ENCODE measurements around the gene REPS2. TPM values are rescaled to one million over a fixed set of nuclear protein-coding genes. Genes with fewer than 3 reads are reported as not detected.

REPS2 gene
- total RNA-seq, 1 donor from 2014 or later = 18.9 TPM

DNA sequence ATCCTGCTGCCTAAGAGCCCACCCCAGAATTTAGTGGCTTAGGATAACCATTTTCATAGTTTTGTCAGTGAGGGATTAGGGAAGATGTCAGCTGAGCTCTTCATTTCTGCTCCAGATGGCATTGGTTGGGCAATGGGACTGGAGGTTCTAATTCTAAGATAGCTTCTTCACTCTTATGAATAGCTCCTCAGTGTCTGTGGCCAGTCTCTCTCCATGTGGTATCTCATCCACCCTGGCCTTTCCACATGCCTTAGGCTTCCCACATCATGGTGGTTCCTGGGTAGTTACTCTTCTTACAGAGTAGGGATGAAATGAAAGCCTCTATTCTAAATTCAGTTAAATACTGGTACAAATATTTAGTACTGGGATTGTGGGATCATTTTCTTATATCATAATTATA, 31.3 kb downstream of the REPS2 start:
- Histone ChIP-seq H3K9me3 (no peaks in the 10 kb centered on the region), H3K27ac (no peak overlapping the region), H3K4me3 (no peak overlapping the region), H3K36me3 (no peaks in the 10 kb centered on the region), H3K4me1 (no peaks in the 10 kb centered on the region), H3K27me3 (no peaks in the 10 kb centered on the region)
- intact Hi-C loops (cut with DNase I) = no loop called here
- TF ChIP-seq, protein P1, sequence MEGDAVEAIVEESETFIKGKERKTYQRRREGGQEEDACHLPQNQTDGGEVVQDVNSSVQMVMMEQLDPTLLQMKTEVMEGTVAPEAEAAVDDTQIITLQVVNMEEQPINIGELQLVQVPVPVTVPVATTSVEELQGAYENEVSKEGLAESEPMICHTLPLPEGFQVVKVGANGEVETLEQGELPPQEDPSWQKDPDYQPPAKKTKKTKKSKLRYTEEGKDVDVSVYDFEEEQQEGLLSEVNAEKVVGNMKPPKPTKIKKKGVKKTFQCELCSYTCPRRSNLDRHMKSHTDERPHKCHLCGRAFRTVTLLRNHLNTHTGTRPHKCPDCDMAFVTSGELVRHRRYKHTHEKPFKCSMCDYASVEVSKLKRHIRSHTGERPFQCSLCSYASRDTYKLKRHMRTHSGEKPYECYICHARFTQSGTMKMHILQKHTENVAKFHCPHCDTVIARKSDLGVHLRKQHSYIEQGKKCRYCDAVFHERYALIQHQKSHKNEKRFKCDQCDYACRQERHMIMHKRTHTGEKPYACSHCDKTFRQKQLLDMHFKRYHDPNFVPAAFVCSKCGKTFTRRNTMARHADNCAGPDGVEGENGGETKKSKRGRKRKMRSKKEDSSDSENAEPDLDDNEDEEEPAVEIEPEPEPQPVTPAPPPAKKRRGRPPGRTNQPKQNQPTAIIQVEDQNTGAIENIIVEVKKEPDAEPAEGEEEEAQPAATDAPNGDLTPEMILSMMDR (IDR thresholded peaks at IDR 0.05) = no peak
- DNase-seq = no peak
- ATAC-seq = no peak

DNA sequence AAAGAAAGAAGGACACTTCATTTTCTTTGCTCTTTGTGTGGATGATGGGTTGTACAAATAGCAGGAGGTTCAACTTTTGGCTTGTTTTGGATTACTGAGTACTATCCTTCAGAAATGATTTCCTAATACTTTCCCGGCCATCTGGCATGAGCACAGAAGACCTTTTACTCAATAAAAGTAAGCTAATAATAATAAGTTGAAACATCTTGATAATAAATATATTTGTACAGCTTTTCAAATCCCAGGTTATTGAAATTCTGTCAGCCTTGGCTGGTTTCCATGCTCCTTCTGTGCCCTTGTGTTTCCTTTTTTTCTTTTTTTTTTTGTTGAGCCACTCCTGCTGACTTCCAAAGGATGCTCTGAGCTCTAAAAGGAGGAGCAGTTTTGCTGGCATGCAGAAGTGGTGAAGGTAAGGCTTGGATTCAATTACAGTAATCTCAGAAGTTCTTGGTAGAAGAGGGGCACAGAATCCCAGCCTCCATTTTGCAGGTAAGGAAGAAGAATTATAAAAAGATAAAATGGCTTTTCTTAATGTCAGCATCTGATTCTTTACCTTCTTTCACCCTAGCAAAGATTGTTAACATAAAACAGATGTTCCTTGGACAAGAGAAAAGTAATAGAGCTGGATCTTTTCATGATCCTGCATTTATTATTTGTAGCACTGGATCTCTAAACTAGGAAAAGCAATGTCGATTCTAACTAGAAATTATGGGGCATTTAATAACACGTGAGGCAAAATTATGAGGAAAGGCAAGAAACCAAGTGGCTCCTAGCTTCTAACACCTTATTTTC, 31.9 kb downstream of the REPS2 start:
- intact Hi-C loops (cut with DNase I) = no loop called here
- TF ChIP-seq, protein P1 (IDR thresholded peaks at IDR 0.05) = no peak
- Histone ChIP-seq H3K36me3 (no peaks in the 10 kb centered on the region), H3K27me3 (no peaks in the 10 kb centered on the region), H3K27ac (no peak overlapping the region), H3K9me3 (no peaks in the 10 kb centered on the region), H3K4me3 (no peak overlapping the region), H3K4me1 (no peaks in the 10 kb centered on the region)
- ATAC-seq (no peak), DNase-seq (no peak)

DNA sequence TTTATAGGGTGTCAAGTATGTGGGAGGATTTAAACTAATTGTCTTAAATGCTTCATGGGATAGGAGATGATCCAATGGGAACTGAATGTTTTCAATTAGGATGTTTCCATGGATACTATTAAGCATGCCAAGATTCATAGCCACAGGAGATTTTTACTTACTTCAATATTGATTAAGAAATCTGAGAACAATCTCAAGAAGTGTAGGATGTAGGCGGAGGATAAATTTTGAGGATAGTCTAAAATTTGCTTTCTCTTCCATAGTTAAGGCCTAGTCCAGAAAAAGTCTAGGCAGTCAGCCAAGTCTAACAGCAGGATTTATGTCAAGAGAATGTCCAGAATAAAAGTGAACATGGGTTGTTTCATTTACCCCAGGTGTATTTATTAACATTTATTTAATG, 32.8 kb downstream of the REPS2 start:
- TF ChIP-seq, protein P1 (IDR thresholded peaks at IDR 0.05) = no peak
- DNase-seq = no peak
- no peaks in the 10 kb centered on the region for H3K9me3 ChIP-seq
- no peaks in the 10 kb centered on the region for H3K4me1 ChIP-seq
- ATAC-seq = no peak
- H3K27me3 ChIP-seq = no peaks in the 10 kb centered on the region
- H3K27ac ChIP-seq = no peak overlapping the region
- H3K4me3 ChIP-seq = no peak overlapping the region
- H3K36me3 ChIP-seq = no peaks in the 10 kb centered on the region
- intact Hi-C loops (cut with DNase I) = no loop called here

DNA sequence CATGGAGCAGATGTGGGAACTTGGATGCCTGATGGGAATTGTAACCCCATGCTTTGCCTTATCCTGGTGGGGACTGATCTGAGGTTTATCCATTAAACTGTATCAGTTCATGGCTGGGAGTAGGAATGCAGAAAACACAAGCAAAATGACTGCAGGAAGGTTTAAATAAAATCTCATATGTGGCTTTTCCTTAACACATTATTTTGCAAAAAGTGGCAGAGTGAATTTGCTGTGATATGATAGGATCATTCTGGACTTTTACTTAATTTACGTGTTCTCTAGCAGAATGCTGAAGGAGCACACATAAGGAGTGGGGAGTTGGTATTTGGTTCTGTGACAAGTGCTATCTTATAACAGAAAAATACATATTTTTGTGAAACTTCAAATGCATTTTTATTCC, 34.8 kb downstream of the REPS2 start:
- Histone ChIP-seq H3K4me3 (no peak overlapping the region), H3K27me3 (no peaks in the 10 kb centered on the region), H3K4me1 (no peaks in the 10 kb centered on the region), H3K9me3 (no peaks in the 10 kb centered on the region), H3K36me3 (no peaks in the 10 kb centered on the region), H3K27ac (no peak overlapping the region)
- TF ChIP-seq, protein P1 (IDR thresholded peaks at IDR 0.05) = no peak
- intact Hi-C loops (cut with DNase I) = no loop called here
- ATAC-seq = no peak
- no peak for DNase-seq

DNA sequence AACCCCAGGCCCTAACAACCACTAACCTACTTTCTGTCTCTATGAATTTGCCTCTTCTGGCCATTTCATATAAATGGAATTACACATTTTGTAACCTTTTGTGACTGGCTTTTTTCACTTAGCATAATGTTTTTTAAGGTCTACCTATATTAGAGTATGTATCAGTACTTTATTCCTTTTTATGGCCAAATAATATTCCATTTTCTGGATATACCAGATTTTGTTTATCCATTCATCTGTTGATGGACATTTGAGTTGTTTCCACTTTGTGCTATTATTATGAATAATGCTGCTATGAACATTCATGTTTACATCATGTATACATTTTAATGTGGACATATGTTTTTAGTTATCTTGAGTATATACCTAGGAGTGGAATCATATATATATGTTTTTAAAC, 35.5 kb downstream of the REPS2 start:
- no peaks in the 10 kb centered on the region for H3K9me3 ChIP-seq
- no peaks in the 10 kb centered on the region for H3K36me3 ChIP-seq
- TF ChIP-seq, protein P1 (IDR thresholded peaks at IDR 0.05) = no peak
- DNase-seq = no peak
- no peak overlapping the region for H3K4me3 ChIP-seq
- no peaks in the 10 kb centered on the region for H3K4me1 ChIP-seq
- H3K27ac ChIP-seq = no peak overlapping the region
- no peaks in the 10 kb centered on the region for H3K27me3 ChIP-seq
- ATAC-seq = no peak
- intact Hi-C loops (cut with DNase I) = no loop called here
